ENCODE measurements around the gene WNK1. TPM values are rescaled to one million over a fixed set of nuclear protein-coding genes. Genes with fewer than 3 reads are reported as not detected.

WNK1 gene
- total and polyA plus RNA-seq, 2 of the 8 experiments (the other 6 are each of a cell fraction or from before 2014, with no cell fraction given), result 88.2 to 157 TPM

DNA sequence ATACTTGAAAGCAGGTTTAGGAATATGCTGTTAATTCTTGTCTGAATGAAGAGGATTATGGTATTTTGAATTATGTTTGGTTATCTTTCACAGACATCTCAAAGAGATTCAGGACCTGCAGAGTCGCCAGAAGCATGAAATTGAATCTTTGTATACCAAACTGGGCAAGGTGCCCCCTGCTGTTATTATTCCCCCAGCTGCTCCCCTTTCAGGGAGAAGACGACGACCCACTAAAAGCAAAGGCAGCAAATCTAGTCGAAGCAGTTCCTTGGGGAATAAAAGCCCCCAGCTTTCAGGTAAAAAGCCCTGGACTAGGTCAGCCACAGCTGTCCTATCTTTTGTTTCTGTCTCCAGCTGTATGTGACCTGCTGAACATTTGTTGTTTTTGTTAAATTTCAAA lies 145.0 kb downstream of the WNK1 start:
- Histone ChIP-seq H3K4ac (replicated peaks; ENCODE audit: insufficient read length, low read depth, low read length) (no peak overlapping the region), H3K36me3 (ENCODE audit: control insufficient read depth in 2 of 4, insufficient read depth in 4 of 4, low read length in 3 of 4) (peaks cover 15 to 64% (median 32%) of the 10 kb centered on the region in 4 experiments; a peak in 7 of 8 replicates), H3K79me2 (ENCODE audit: control insufficient read depth in 1 of 2, insufficient read depth in 2 of 2, low read length in 2 of 2) (no peaks in the 10 kb centered on the region), H4K20me1 (replicated peaks in 1 of 2; ENCODE audit: control insufficient read depth in 1 of 2, insufficient read depth in 2 of 2, low read length in 2 of 2) (peaks cover 1 to 2% of the 10 kb centered on the region in 2 experiments), H3K4me3 (ENCODE audit: extremely low read depth in 1 of 4, insufficient read depth in 2 of 4, low read depth in 3 of 4, low read length in 4 of 4) (no peak overlapping the region), H3K4me2 (ENCODE audit: insufficient read depth in 1 of 2, low read depth in 2 of 2, low read length in 2 of 2) (no peak overlapping the region), H3K79me1 (ENCODE audit: low read depth, low read length) (no peaks in the 10 kb centered on the region), H3K56ac (replicated peaks; ENCODE audit: insufficient read length, low read depth, low read length) (no peak overlapping the region), H2BK20ac (ENCODE audit: low read length) (no peak overlapping the region), H4K8ac (ENCODE audit: extremely low read depth, insufficient read depth, low read length) (no peak overlapping the region), H3K23ac (ENCODE audit: insufficient read length) (no peak overlapping the region), H2BK15ac (ENCODE audit: low read length) (no peak overlapping the region), H3K27me3 (replicated peaks in 1 of 4; ENCODE audit: control insufficient read depth in 3 of 4, extremely low read depth in 1 of 4, insufficient read depth in 3 of 4, low read length in 3 of 4) (no peaks in the 10 kb centered on the region), H3K9ac (replicated peaks in 1 of 4; ENCODE audit: extremely low read depth in 1 of 4, low read depth in 3 of 4, low read length in 3 of 4) (no peak overlapping the region), H3K18ac (ENCODE audit: extremely low read depth, low read length) (no peak overlapping the region), H4K91ac (replicated peaks; ENCODE audit: insufficient read length, low read length) (no peak overlapping the region), H2AK5ac (ENCODE audit: low read depth, low read length) (no peak overlapping the region), H2BK5ac (ENCODE audit: low read depth, low read length) (no peak overlapping the region), H3K23me2 (ENCODE audit: low read depth, low read length) (no peaks in the 10 kb centered on the region), H2BK12ac (ENCODE audit: low read depth, low read length) (no peak overlapping the region), H3K4me1 (replicated peaks in 1 of 4; ENCODE audit: control insufficient read depth in 3 of 4, insufficient read depth in 4 of 4, low read length in 3 of 4) (no peaks in the 10 kb centered on the region), H3K27ac (ENCODE audit: low read depth, low read length) (no peak overlapping the region), H2BK120ac (replicated peaks; ENCODE audit: low read depth, low read length) (no peak overlapping the region), H3K9me3 (ENCODE audit: insufficient read depth in 2 of 2, low read depth in 1 of 2, low read length in 1 of 2) (no peaks in the 10 kb centered on the region), H2AFZ (ENCODE audit: low read length) (no peak overlapping the region), H4K5ac (ENCODE audit: insufficient read length, low read depth, low read length) (no peak overlapping the region), H3K14ac (ENCODE audit: insufficient read length) (no peak overlapping the region)
- ChIA-PET CTCF (ENCODE audit: partially characterized antibody) (interaction anchor here (1.2 to 1.7 kb wide), 3 partner anchors 37 to 327 kb away, joined by 3 read pairs; no protein-coding TSS in a partner anchor), POLR2A (ENCODE audit: partially characterized antibody) (no interaction called here)
- TF ChIP-seq EP300 (IDR thresholded peaks at IDR 0.05; ENCODE audit: borderline replicate concordance in 1 of 2, low read depth in 2 of 2, low read length in 2 of 2) (no peak), FOSL1 (IDR thresholded peaks at IDR 0.05; ENCODE audit: insufficient read depth, low read depth, low read length) (no peak), ZNF274 (IDR thresholded peaks at IDR 0.05; ENCODE audit: borderline replicate concordance, extremely low read depth, low read length) (no peak)
- FAIRE-seq, result no peak
- 93% methylated on average over 4 of the region's 4 CpGs; no CpG with 5 or more reads in 1 of the 2 experiments for WGBS, 2 experiments (ENCODE audit: extremely low coverage in 1 of 2, insufficient coverage in 1 of 2, insufficient read length in 1 of 2, insufficient replicate concordance in 2 of 2, low coverage in 1 of 2, low lambda C conversion rate in 2 of 2, missing lambda C conversion rate in 1 of 2)
- no peak for DNase-seq (ENCODE audit: low read depth in 1 of 2, low spot score in 2 of 2)

All from H1 (cell line).